HG03469 (cell line): ENCODE results near the gene TMEM44.

Experiments
- ATAC-seq: cut with Tn5 transposase; IDR thresholded peaks from one replicate; pipeline ENCODE4 v1.9.1; 2021; ENCODE audit warnings: mild to moderate bottlenecking, moderate library complexity, moderate number of reproducible peaks; ENCODE audit not compliant: unreplicated experiment

TMEM44 gene, protein sequence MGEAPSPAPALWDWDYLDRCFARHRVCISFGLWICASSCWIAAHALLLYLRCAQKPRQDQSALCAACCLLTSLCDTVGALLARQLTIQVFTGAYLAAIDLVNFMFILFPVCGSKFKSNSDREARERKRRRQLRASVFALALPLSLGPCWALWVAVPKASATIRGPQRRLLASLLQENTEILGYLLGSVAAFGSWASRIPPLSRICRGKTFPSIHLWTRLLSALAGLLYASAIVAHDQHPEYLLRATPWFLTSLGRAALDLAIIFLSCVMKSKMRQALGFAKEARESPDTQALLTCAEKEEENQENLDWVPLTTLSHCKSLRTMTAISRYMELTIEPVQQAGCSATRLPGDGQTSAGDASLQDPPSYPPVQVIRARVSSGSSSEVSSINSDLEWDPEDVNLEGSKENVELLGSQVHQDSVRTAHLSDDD

DNA sequence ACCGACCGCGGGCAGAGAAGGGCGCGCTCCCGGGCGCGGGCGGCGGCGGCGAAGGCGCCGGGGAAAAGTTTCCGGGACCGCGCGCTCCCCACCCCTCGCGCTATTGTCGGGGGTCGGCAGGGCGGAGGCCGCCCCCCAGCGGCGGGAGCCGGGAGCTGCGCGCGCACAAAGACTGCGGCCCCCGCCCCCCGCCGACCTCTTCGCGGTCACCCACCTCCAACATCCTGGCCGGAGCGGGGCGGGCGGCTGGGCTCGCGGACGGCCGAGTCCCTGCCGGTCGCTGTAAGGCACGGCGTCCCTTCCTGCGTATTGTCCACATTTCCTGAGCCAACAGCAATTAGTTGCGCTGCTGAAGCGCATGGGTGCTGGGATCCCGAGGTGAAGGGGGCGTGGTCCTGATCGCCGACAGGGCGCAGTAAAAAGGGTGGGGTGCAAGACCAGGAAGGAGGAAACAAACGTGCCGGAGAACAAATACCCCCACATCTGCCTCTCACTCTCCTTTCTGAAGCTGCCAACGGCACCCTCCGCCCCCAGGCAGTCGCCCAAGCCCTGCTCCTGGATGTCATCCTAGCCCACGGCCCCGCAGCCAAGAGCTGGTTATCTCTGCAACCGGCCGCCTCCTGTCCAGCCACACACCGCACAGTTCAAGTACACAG lies at the start of gene TMEM44:
TMEM44 (minus strand) TSS at position 71 of the 656 bp plus-strand sequence. CDS start 204 bp downstream, outside the sequence.
- ATAC-seq = peak; percentile 64

DNA sequence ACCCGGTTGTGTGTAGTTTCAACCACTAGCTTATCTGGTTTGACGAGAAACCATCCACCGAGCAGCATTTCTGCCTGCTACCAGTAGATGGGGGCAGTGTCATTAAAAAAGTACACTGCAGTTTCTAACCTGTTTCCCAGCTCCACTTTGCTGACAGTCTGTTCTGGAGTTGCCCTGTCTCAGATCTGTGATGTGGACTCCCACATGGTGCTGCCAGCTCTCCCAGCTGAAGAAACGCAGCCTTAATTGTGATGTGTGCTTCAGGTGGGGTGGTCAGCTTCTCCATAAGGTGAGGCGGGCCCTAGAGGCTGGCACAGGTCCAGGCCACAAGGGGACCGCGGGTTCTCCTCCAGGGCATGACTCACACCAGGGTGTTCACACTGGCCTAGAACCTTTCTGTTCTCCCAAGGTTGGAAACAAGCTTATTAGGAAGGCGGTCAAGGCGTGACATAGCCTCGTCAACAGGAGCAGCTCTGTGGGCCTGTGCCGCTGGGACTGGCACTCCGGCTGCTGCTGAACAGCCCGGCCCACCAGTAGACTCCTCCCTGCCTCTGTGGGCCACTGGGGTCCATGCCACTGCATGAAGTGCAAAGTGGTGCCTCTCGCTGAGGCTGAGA lies 49.6 kb upstream of the TMEM44 start:
- peak; percentile 30 for ATAC-seq

DNA sequence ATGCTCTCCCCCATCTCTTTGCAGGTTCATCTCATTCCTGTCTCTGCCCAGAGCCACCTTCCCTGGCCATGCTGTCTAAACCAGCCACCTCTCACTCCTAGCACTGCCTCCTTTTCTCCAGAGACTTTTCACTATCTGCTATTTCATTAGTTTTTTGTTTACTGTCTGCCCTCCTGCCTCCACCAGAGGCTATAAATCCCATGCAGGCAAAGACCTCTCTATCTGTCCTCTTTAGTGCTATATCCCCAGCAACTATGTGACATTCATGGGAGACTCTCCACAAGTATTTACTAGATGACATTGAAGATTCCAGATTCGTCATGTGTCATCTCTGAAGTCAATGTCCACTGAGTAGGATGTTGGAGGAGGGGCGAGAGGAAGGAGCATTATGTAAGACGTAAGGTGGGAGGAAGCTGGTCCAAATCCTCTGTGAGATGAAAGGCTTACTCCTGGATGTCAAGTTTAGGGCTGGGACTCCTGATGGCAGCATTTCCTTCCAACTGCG lies 49.0 kb upstream of the TMEM44 start:
- ATAC-seq = no peak

DNA sequence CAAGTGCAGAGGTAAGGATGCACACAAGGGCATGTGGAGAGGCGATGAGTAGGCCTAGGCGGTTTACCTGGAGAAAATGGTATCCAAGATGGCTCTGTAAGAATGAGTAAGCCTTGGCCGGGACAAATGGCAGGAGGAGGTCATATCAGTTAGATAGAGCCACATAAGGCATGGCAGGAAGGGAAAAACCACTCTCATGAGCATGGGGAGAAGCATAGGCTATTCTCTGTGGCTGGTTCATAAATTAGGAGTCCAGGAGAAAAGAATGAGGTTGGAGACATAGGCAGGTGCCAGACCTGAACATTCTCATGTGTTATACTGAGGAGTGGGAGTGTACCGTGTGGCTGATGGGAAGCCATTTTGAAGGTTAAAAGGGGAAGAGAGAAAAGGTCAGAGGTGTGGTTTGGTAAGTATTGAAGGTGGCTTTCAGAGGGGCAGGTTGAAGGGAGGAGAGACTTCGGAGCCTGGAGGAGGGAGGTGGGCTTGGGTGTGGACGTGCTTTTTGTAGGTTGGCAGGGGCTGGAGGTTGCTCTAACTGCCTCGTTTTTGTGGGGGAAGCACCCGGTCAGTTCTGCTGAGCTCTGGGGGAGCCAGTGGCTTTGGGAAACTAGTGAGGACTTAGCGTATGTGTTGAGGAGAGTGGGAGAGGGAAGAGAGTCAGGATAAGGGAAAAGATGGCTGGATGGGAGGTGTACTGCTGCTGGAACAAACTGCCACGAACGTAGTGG lies 47.8 kb upstream of the TMEM44 start:
- no peak for ATAC-seq

DNA sequence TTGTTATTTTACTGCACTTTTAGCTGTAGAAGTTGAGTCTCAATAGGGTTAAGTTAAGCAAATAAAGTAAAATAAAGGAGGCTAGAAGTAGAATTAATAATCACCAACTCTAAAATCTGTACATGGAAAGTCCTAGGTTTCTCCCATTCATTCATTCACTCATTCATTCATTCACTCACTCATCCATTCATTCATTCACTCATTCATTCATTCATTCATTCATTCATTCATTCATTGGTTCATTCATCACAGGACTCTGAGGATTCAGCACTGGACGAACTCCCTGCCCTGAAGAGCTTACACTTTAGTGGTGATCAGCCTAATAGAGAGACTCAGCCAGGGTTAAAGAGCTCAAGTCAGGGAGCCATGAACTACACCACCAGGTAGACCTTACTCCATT lies 43.3 kb upstream of the TMEM44 start:
- no peak for ATAC-seq

DNA sequence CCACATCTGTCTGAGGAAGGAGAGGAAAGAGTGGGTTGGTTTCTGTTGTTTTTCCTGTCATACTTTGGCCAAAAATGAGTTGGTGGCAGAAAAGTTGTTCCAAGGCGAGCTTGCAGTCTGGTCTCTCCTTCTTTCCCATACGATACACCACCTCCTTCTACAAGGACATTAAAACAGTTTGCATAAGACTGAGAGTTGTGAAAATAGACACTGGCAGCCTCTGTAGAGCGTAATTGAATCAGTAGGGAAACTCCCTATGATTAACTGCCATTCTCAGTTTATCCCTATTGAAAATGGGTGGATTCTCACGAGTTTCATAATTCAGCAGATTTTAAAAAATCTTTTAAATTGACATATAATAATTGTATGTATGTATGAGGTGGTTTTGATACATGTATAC lies 42.5 kb upstream of the TMEM44 start:
- no peak for ATAC-seq

DNA sequence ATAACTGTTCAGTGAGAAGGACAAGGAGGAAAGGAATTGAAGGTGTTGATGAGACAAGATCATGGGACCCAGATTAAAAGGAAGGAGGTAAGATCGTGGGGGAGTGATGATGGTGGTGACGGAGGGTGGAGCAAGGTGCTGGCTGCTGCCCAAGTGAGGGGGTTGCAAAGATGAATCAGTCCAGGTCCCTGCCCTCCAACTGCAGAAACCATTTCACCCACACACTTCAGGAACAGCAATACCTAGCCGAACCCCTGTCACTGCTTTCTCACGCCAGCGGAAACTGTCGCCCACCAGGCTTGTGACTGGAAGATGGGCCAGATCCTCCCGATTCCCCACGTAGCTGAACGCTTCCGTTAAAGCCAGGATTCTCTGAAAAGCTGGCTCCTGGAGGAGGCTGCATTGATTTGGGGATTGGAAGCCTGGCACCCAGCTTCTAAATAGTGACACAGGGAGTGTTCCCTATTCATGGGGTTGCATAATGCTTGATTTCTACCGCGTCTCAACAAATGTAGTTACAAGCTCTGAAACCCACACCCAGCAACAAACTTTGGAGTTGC lies 41.9 kb upstream of the TMEM44 start:
- no peak for ATAC-seq

DNA sequence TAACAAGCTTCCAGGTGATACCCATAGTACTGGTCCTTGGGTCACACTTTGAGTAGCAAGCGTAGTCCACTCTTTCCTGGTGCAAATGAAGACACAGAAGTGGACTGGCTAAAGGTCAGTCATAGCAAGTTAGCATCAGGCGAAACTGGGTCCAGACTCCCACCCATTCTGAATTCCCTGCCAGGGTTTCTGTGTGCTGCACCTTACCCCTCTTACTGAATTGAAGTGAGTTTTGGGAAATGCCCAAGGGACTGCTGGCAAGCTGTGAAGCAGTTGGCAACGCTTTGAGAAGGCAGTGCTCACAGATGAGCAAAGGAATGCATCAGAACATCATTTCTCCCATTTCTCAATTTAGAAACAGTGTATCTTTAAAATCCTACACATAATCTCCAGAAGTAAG lies 40.5 kb upstream of the TMEM44 start:
- ATAC-seq = no peak

DNA sequence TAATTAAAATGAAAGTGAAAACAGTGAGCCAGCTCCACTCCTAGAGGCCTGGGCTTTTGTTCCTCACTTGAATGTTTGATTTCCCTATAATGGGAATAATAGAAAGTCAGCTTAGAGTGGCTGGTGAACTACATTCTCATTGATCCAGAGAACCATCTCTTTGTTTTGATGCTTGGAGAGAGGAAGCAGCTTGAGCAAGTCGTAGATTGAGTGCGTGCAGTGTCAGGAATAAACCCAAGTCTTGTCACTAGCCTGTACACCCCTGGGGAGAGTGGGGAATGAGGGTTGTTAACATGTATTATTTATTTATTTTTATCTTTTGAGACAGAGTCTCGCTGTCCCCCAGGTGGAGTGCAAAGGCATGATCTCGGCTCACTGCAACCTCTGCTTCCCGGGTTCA lies 39.7 kb upstream of the TMEM44 start:
- no peak for ATAC-seq

DNA sequence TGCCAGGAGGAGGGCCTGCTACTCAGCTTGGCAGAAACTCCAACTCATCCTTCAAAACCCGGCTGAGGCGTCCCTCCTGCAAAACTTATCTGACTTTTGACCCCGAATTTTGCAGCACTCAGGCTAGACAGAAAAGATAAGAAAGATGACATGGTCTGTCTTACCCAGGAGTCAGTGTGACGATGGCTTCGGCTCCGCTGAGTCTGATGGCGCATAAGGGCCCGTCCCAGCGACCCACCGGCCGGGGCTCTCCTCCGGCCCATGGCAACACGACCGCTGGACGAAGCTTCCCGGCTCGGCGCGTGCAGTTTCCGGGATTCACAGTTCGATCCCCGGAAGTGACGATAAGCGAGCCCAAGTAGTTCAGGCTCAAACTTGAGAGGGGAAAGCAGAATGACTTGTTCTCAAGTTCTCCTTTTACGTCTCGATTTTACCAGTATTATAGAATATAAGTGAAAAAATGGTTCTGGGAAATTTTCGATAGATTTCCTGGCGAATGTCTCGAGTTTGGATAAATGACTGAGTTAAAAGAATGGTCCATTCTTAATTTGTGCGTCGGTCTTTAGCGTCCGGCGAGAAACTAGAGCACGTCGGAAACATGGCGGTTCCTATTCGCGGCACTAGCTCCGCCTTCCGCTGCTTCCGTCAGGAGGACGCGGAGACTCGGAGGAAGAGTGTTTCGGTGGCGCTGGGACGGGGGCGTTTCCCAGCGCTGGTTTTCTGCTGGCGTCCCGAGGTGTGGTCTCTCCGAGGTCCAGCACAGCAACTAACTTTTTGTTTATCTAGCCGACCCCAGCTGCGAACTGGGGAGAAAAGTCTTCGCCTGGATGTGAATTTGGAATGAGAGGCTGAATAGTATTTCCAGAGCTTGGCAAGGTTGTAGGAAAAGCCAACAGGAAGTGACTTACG lies 38.9 kb upstream of the TMEM44 start, which contains the start of gene LSG1:
LSG1 (minus strand) TSS at position 292 of the 909 bp plus-strand sequence; CDS start at position 263, 29 bp downstream.
- ATAC-seq = peak; percentile 61

DNA sequence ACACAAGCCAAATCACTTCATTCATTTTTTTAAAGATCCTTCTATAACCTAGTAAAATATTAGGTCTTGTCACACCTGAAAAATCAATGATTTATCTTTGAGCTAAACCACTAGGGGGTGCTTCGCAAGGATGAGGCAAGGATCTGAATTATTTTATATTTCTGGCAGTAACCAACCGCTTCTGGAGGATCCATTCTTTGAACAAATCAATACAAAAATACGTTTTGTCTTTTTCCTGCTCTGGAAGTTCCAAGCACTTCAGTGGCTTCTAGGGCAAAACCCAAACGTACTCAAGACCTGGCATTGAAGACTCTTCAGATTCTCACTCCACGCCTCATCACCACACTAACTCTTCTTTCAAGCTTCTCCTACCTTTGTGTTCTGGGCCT lies 38.3 kb upstream of the TMEM44 start:
- ATAC-seq = no peak

DNA sequence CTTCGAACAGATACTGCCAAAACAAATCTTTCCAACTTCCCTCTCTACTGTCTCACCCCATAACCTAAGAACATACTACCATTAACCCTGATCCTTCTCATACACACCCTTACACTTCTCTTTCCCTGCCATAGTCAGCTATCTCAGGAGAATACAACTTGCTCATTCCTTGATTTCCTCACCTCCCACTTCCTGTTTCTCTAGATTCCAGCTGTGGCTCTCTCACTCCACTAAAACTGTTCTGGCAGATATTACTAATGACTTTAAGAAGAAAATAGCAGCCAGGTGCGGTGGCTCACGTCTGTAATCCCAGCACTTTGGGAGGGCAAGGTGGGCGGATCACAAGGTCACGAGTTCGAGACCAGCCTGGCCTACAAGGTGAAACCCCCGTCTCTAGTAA lies 34.1 kb upstream of the TMEM44 start:
- ATAC-seq = no peak

DNA sequence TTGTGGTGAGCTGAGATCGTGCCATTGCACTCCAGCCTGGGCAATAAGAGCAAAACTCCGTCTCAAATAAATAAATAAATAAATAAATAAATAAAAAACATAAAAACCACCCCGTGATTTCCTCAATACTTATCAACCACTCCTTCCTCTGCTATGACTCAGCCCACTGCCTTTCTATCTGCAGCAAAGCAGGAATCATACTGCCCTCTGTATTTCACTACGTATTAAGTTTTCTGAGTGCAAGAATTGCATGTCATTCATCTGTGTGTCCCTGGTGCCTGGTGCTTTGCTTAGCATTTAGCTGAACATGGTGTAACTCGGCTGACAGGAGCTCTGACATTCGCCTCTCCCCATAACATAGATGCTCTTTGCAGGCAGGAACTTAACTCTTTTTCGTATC lies 31.6 kb upstream of the TMEM44 start:
- ATAC-seq = no peak

DNA sequence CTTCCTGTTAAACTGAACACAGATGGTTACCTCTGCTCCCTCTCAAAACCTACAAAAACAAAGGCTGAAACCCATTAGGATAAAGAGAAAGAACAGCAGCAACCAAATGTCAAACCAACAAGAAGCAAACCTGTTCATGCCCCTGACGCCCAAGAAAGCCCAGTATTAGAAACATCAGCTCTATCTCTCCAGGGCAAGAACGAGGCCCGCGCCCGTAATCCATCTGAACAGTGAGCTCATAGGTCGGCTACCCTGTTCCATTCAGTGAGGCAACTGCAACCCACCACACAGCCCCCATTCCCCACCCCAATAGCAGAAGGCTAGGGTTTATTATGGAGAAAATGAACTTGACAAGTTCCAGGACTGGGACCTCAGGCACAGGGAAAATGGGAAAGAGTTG lies 28.7 kb upstream of the TMEM44 start:
- no peak for ATAC-seq

DNA sequence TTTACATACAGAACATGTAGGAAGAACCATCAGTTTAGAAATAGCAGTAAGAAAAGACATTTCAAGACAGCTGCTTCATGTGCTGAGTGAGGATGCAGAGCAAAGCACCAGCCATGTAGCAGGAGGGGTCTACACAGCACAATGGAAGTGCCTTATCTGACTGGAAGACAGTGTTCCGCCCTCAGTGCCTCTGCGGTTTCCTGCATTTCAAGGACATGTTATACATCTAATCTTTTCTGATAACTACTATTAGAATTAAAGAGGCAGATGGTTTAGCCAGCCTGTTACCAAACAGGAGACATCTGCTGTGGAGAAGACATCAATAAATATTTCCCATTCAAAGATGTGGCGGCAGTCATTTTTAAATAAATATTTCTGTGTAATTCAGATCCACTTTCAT lies 28.2 kb upstream of the TMEM44 start:
- no peak for ATAC-seq

DNA sequence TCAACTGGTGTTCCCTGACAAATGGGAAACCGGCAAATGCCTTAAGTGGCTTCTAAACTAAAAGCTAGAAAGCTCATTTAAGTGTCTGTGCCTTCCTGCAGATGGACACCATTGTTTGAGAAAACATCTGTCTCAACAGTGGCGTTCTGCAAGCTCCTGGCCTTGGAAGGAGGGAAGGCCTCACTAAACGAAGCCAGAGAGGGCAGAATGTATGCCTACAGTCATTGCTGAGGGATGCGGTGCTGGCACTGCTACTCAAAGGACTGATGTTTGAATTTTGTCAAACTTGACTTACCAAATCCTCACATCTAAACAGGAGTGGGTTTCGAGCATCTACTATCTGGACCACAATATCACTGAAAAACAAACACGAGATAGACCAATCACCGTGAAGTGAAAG lies 26.6 kb upstream of the TMEM44 start:
- no peak for ATAC-seq

DNA sequence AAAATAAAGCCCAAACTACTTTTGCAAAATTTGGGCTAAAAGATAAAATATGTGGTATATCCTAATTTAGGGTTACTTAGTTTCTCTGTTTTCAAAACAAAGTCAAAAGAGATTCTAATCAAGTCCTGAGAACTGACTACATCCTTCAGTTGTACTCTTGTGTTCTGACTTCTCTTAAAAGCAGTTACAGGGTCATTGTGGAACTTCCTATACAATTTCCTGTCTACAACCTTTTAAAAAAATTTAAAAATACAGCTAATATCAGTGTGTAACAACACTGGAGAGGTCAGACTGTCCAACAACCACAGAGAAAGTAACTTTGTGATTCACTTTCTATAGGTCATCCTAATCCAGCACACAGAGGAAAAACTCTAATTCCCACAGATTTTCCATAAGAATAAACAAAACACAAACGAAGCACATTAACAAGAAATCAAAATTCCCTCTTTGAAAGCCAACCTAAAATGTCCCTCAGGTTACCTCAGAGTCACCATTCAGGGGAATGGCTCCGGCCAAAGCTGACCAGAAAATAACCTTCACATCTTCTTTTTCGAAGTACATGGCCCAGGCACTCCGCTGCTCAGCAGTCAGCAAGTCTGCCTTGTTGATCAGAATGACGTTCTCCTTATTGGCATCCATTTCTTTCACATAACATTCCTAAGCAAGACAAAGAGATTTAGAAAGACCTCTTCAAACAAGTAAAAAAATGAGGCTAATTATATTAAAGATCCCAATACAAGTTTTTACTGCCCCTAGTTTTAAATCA lies 25.4 kb upstream of the TMEM44 start:
- no peak for ATAC-seq

DNA sequence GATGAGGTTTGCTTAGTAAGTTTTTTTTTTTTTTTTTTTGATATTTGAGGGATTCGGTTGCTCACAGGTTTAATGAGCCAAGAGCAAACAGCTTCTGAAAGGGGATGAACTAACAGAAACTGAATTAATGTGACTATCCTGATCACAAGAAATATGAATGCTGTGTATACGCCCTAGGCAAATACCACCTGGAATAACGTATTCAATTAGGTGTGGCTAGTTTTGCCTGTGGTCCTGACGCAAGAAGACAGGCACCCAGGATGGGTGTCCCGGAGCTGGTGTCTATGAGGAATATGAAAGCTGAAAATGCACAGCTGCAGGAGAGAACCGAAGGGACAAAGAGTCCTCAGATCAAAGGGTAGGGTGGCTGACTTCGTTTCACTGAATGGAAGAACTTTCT lies 24.2 kb upstream of the TMEM44 start:
- ATAC-seq = no peak

DNA sequence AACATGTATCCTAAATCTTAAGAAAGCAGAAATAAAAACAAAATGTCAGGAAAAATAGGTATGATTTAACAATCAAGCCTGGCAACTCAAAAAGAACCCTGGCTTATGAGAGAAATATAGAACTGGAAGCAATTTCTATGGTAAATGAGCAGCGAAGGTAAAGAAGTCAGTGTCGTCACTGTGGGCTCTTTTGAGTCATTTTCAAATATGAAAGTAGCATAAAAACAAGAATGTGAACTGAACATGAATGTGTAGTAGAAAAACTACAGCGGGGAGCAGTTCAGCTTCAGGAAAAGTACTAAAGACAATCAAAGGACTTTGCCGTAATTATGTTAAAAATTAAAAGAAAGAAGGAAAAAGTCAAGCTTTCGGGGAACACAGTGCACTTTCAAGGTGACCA lies 21.2 kb upstream of the TMEM44 start:
- no peak for ATAC-seq
